Measurements from ENCODE around the gene CHAF1B. TPM values are rescaled to one million over a fixed set of nuclear protein-coding genes. Genes with fewer than 3 reads are reported as not detected.
"Not testable (repeated sequence)": the region's sequence is repeated elsewhere in the genome, so short reads cannot be mapped to it uniquely, and the experiment has no call there.

The CHAF1B gene
- polyA plus RNA-seq, 1 of the 3 experiments (the other 2 are of a cell fraction) = 6.8 TPM

GRCh38 chr21:36397606-36398005 lies 12.4 kb downstream of the CHAF1B start:
- no peak overlapping the region for H3K9ac ChIP-seq
- H3K4me3 ChIP-seq (ENCODE audit: low read depth in 2 of 2, low read length in 1 of 2) = no peak overlapping the region
- peaks cover under 1 to 24% of the 10 kb centered on the region in 2 experiments for H3K36me3 ChIP-seq (replicated peaks in 1 of 2; ENCODE audit: control insufficient read depth in 1 of 2, insufficient read depth in 2 of 2, low read length in 1 of 2)
- no peak for DNase-seq
- H4K20me1 ChIP-seq (ENCODE audit: insufficient read depth) = no peaks in the 10 kb centered on the region
- no peaks in the 10 kb centered on the region for H3K79me2 ChIP-seq (ENCODE audit: insufficient read depth)
- no peaks in the 10 kb centered on the region for H3F3A ChIP-seq (replicated peaks; ENCODE audit: insufficient read depth)
- no peaks in the 10 kb centered on the region for H3K9me2 ChIP-seq
- POLR2A ChIA-PET = no interaction called here
- H3K27ac ChIP-seq (ENCODE audit: low read depth in 2 of 2, low read length in 1 of 2) = no peak overlapping the region
- no peak overlapping the region for H2AFZ ChIP-seq (ENCODE audit: low read depth)
- CTCF ChIA-PET = interaction anchor here (1.0 kb wide), 1 partner anchor 9 kb away, joined by 3 read pairs; no protein-coding TSS in a partner anchor
- no peaks in the 10 kb centered on the region for H3K27me3 ChIP-seq (ENCODE audit: insufficient read depth)
- TF ChIP-seq FOSL2 (IDR thresholded peaks at IDR 0.05; ENCODE audit: borderline replicate concordance, low read depth) (no peak), TEAD4 (IDR thresholded peaks at IDR 0.05; ENCODE audit: borderline replicate concordance, insufficient read depth) (no peak), USF2 (IDR thresholded peaks at IDR 0.05; ENCODE audit: borderline replicate concordance, low read depth, low read length) (no peak), TAF1 (IDR thresholded peaks at IDR 0.05; ENCODE audit: borderline replicate concordance, low read depth, low read length) (no peak), RCOR1 (IDR thresholded peaks at IDR 0.05; ENCODE audit: low read length) (no peak), RAD21 (IDR thresholded peaks at IDR 0.05; ENCODE audit: low read length) (no peak), USF1 (IDR thresholded peaks at IDR 0.05; ENCODE audit: borderline replicate concordance, low read depth) (no peak), MXI1 (IDR thresholded peaks at IDR 0.05; ENCODE audit: low read depth, low read length) (no peak)
- WGBS (ENCODE audit: low lambda C conversion rate) = 89% methylated on average over 5 of the region's 5 CpGs
- no peak overlapping the region for H3K4me2 ChIP-seq
- H3K9me3 ChIP-seq = no peaks in the 10 kb centered on the region
- H3K4me1 ChIP-seq (ENCODE audit: control insufficient read depth in 1 of 2, insufficient read depth in 2 of 2, low read depth in 1 of 2, low read length in 1 of 2) = no peaks in the 10 kb centered on the region

- H3F3A ChIP-seq (replicated peaks; ENCODE audit: insufficient read depth); POLR2A ChIA-PET; H3K27me3 ChIP-seq (ENCODE audit: insufficient read depth); H3K4me2 ChIP-seq; CTCF ChIA-PET; H3K4me3 ChIP-seq (ENCODE audit: low read depth in 2 of 2, low read length in 1 of 2); H2AFZ ChIP-seq (ENCODE audit: low read depth); H3K9ac ChIP-seq; H3K4me1 ChIP-seq (ENCODE audit: control insufficient read depth in 1 of 2, insufficient read depth in 2 of 2, low read depth in 1 of 2, low read length in 1 of 2); DNase-seq; H3K9me2 ChIP-seq; H3K79me2 ChIP-seq (ENCODE audit: insufficient read depth); H3K27ac ChIP-seq (ENCODE audit: low read depth in 2 of 2, low read length in 1 of 2); H3K9me3 ChIP-seq; H4K20me1 ChIP-seq (ENCODE audit: insufficient read depth): not testable (repeated sequence)
- 95% methylated on average over 5 of the region's 9 CpGs for WGBS (ENCODE audit: low lambda C conversion rate)
- peaks cover 4 to 20% of the 10 kb centered on the region in 2 experiments for H3K36me3 ChIP-seq (replicated peaks in 1 of 2; ENCODE audit: control insufficient read depth in 1 of 2, insufficient read depth in 2 of 2, low read length in 1 of 2)
Observed at GRCh38 chr21:36399736-36400135, 14.5 kb downstream of the CHAF1B start.

- ChIA-PET POLR2A (no interaction called here), CTCF (no interaction called here)
- H3K36me3 ChIP-seq (replicated peaks in 1 of 2; ENCODE audit: control insufficient read depth in 1 of 2, insufficient read depth in 2 of 2, low read length in 1 of 2) = peaks cover 6 to 21% of the 10 kb centered on the region in 2 experiments
- no peaks in the 10 kb centered on the region for H3K9me3 ChIP-seq
- H2AFZ ChIP-seq (ENCODE audit: low read depth) = no peak overlapping the region
- no peak overlapping the region for H3K4me3 ChIP-seq (ENCODE audit: low read depth in 2 of 2, low read length in 1 of 2)
- no peaks in the 10 kb centered on the region for H3K4me1 ChIP-seq (ENCODE audit: control insufficient read depth in 1 of 2, insufficient read depth in 2 of 2, low read depth in 1 of 2, low read length in 1 of 2)
- H3K27me3 ChIP-seq (ENCODE audit: insufficient read depth) = no peaks in the 10 kb centered on the region
- no peaks in the 10 kb centered on the region for H4K20me1 ChIP-seq (ENCODE audit: insufficient read depth)
- no peaks in the 10 kb centered on the region for H3F3A ChIP-seq (replicated peaks; ENCODE audit: insufficient read depth)
- H3K9ac ChIP-seq = no peak overlapping the region
- no peaks in the 10 kb centered on the region for H3K79me2 ChIP-seq (ENCODE audit: insufficient read depth)
- TF ChIP-seq CHD2 (IDR thresholded peaks at IDR 0.05; ENCODE audit: low read length, partially characterized antibody) (no peak), USF1 (IDR thresholded peaks at IDR 0.05; ENCODE audit: borderline replicate concordance, low read depth) (no peak), RFX5 (IDR thresholded peaks at IDR 0.05; ENCODE audit: low read length) (no peak), IRF3 (IDR thresholded peaks at IDR 0.05; ENCODE audit: low read depth, low read length) (no peak), MXI1 (IDR thresholded peaks at IDR 0.05; ENCODE audit: low read depth, low read length) (no peak), MEF2A (IDR thresholded peaks at IDR 0.05; ENCODE audit: borderline replicate concordance, low read depth) (no peak), TCF12 (IDR thresholded peaks at IDR 0.05) (no peak), FOXJ3 (CRISPR knock-in tag; IDR thresholded peaks at IDR 0.05) (no peak), RCOR1 (IDR thresholded peaks at IDR 0.05; ENCODE audit: low read length) (no peak), GABPA (IDR thresholded peaks at IDR 0.05; ENCODE audit: low read depth) (no peak), PBX3 (IDR thresholded peaks at IDR 0.05) (no peak), RAD21 (IDR thresholded peaks at IDR 0.05; ENCODE audit: low read length) (no peak), RXRA (IDR thresholded peaks at IDR 0.05; ENCODE audit: borderline replicate concordance, low read depth) (no peak), FOXM1 (IDR thresholded peaks at IDR 0.05; ENCODE audit: low read depth) (no peak)
- no peak for DNase-seq
- no peaks in the 10 kb centered on the region for H3K9me2 ChIP-seq
- no peak overlapping the region for H3K4me2 ChIP-seq
- no peak overlapping the region for H3K27ac ChIP-seq (ENCODE audit: low read depth in 2 of 2, low read length in 1 of 2)
- 89% methylated on average over 8 of the region's 8 CpGs for WGBS (ENCODE audit: low lambda C conversion rate)
Observed at GRCh38 chr21:36400719-36401118, 15.5 kb downstream of the CHAF1B start.

Data from SK-N-SH (cell line).